ENCODE data around the gene FBXO41.

DNA sequence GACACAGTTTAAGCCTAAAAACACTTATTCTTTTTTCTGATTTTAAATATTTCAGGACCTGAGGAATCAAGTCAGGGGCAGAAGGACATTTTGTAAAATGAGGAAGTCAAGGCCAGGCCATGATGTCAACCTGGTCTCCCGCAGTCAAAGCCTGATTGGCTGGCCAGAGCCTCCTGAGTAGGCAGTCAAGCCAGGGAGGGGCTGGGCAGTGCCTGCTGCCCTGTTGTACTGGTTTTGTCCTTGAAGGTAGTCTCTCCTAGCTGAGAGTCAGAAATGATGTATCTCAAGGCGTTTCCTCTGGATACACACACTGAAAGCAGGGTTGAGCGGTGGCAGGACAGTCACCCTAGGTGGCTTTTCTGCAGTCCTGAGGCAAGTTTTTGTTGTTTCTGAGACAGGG is 30.4 kb downstream of the FBXO41 start:
- TF ChIP-seq POLR2A (IDR thresholded peaks at IDR 0.05; ENCODE audit: low read depth, low read length) (no peak), POLR2AphosphoS5 (IDR thresholded peaks at IDR 0.05; ENCODE audit: low read depth, low read length) (peak; percentile 38; the same call in 1 of the 2 replicates)

All from GM12891 (cell line).